OCI-LY7 (cell line): ENCODE measurements around the gene CIDEB. TPM values are rescaled to one million over a fixed set of nuclear protein-coding genes. Genes with fewer than 3 reads are reported as not detected.

ENCODE experiments used
- BruUV-seq: library from RNA; stranded (reverse); fragments of 400-500 nt; replicated peaks from 2 replicates; lab custom pipeline; 2021; lab: Mats Ljungman, UMichigan
- CTCF ChIA-PET: fragments of 300-600 bp; sonication (Branson Sonifier 250); formaldehyde crosslinking; loops from one replicate; lab custom pipeline; 2022; ENCODE audit warnings: antibody characterized with exemption; ENCODE audit not compliant: unreplicated experiment; lab: Charles Lee
- POLR2A ChIA-PET: fragments of 300-600 bp; sonication (Branson Sonifier 250); formaldehyde crosslinking; loops from one replicate; lab custom pipeline; 2022; ENCODE audit warnings: antibody characterized with exemption; lab: Charles Lee
- DNase-seq: peaks from one replicate; pipeline ENCODE4 v3.0.0-alpha.2; 2015; ENCODE audit warnings: low spot score
- H2AFZ ChIP-seq: fragments of 200-600 bp; sonication (generic), shearing (Covaris generic); 2 replicates; pipeline ENCODE4 v1.6.1; 2014; ENCODE audit warnings: mild to moderate bottlenecking, antibody characterized with exemption, low read length, moderate library complexity
- H3K27ac ChIP-seq: fragments of 200-600 bp; sonication (generic); 2 replicates; pipeline ENCODE4 v1.5.1; 2014; ENCODE audit warnings: mixed run types, low read depth, mild to moderate bottlenecking, moderate library complexity, low read length, inconsistent platforms; ENCODE audit not compliant: poor library complexity, severe bottlenecking
- H3K36me3 ChIP-seq: fragments of 200-600 bp; sonication (generic); 2 replicates; pipeline ENCODE4 v1.6.1; 2014; ENCODE audit warnings: mild to moderate bottlenecking, antibody characterized with exemption, low read length, moderate library complexity, mixed read lengths; ENCODE audit not compliant: insufficient read depth
- H3K4me1 ChIP-seq: fragments of 200-600 bp; sonication (generic); 2 replicates; pipeline ENCODE4 v1.5.1; 2014; ENCODE audit warnings: mild to moderate bottlenecking, low read length; ENCODE audit not compliant: insufficient read depth, poor library complexity, severe bottlenecking
- H3K4me2 ChIP-seq: fragments of 200-600 bp; sonication (generic); 2 replicates; pipeline ENCODE4 v1.6.1; 2014; ENCODE audit warnings: mild to moderate bottlenecking, low read length
- H3K4me3 ChIP-seq: fragments of 200-600 bp; sonication (generic); 2 replicates; pipeline ENCODE4 v1.5.1; 2014; ENCODE audit warnings: mild to moderate bottlenecking, low read depth, low read length; ENCODE audit not compliant: poor library complexity, severe bottlenecking
- H3K79me2 ChIP-seq: fragments of 200-600 bp; sonication (generic); 2 replicates; pipeline ENCODE4 v1.6.1; 2016; ENCODE audit warnings: low read depth, mild to moderate bottlenecking, low read length, moderate library complexity, mixed read lengths; ENCODE audit not compliant: insufficient read depth
- H3K9me2 ChIP-seq: fragments of 200-600 bp; sonication (generic); 2 replicates; pipeline ENCODE4 v1.6.1; 2016; ENCODE audit warnings: mild to moderate bottlenecking, low read length, mixed read lengths; ENCODE audit not compliant: insufficient read depth
- H3K9me3 ChIP-seq: fragments of 200-600 bp; sonication (generic); 2 replicates; pipeline ENCODE4 v1.6.1; 2014; ENCODE audit warnings: mild to moderate bottlenecking, mixed run types, low read length, mixed read lengths
- H4K20me1 ChIP-seq: fragments of 200-600 bp; sonication (generic); 2 replicates; pipeline ENCODE4 v1.6.1; 2014; ENCODE audit warnings: mild to moderate bottlenecking, antibody characterized with exemption, low read length, moderate library complexity, mixed read lengths; ENCODE audit not compliant: insufficient read depth
- CTCF ChIP-seq: fragments of 200-600 bp; sonication (generic); conservative IDR thresholded peaks from 2 replicates; pipeline ENCODE4 v1.5.1; 2014; ENCODE audit warnings: mild to moderate bottlenecking, antibody characterized with exemption, low read length, moderate library complexity, mixed read lengths
- EZH2phosphoT487 ChIP-seq: fragments of 200-600 bp; sonication (generic); IDR thresholded peaks from 2 replicates; pipeline ENCODE4 v1.6.1; 2018; ENCODE audit warnings: low read depth, borderline replicate concordance, mild to moderate bottlenecking, mixed run types, antibody characterized with exemption, low read length, moderate library complexity, mixed read lengths
- intact Hi-C: fragments of 100-400 bp; cut with micrococcal nuclease; formaldehyde crosslinking; loops from one replicate; pipeline ENCODE4 v1.10.0; 2022; ENCODE audit not compliant: unreplicated experiment
- total RNA-seq, 2 experiments: library from RNA; depleted of rRNA in 1 of 2; stranded (reverse); fragments of >200 nt in 1 of 2; shearing (Covaris generic) in 1 of 2; gene quantifications; 2 replicates each; pipeline ENCODE4 v1.2.3, GENCODE V29; 2014 to 2022

The CIDEB gene
- total RNA-seq, 2 experiments from 2014 or later: 1.6 TPM; not detected in 1

DNA sequence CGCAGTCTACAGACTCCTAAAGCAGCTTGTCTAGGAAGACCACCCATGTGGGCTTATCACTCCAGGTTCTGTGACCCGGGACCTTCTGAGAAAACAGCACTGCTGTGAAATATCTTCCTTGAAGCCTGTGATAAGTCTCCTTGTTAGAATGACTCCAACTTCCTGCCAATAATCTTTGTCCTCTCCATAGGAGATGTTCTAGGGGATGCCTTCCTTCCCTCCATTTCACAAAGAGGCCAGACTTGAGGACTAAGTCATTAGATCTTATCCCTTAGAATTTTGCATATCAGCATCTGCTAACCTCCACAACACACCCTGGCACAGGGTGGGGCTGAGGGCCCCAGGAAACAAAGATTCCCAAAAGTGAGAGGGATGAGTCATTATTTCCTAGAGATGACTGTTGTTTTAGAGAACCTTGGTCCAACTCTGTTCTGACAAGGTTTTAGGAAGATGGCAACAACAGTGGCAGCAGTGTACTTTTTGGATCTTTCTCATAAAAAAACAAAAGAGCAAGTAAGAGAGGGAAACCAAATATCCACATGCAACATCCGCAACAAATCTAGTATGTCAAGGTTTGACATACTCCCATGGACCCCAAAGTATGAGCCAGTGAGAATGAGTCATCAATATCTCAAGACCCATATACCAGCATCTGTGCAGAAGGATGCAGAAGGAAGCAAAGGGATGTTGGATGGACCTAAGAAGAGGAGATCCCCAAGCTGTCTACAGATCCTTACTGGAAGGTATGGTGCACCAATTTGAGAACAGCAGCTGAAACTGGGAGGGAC, 9.6 kb upstream of the CIDEB start:
- POLR2A ChIA-PET: no interaction called here
- Histone ChIP-seq H3K4me1 (peaks cover 18% of the 10 kb centered on the region), H3K9me3 (no peaks in the 10 kb centered on the region), H3K79me2 (no peaks in the 10 kb centered on the region), H3K27ac (no peak overlapping the region), H2AFZ (no peak overlapping the region), H3K36me3 (peaks cover 16% of the 10 kb centered on the region; the same call in 1 of the 2 replicates), H4K20me1 (no peaks in the 10 kb centered on the region), H3K4me3 (no peak overlapping the region), H3K4me2 (no peak overlapping the region), H3K9me2 (no peaks in the 10 kb centered on the region)
- intact Hi-C loops: no loop called here
- TF ChIP-seq CTCF (no peak), EZH2phosphoT487 (no peak)
- no peak for DNase-seq
- BruUV-seq: no TSS peak
- CTCF ChIA-PET: no interaction called here

DNA sequence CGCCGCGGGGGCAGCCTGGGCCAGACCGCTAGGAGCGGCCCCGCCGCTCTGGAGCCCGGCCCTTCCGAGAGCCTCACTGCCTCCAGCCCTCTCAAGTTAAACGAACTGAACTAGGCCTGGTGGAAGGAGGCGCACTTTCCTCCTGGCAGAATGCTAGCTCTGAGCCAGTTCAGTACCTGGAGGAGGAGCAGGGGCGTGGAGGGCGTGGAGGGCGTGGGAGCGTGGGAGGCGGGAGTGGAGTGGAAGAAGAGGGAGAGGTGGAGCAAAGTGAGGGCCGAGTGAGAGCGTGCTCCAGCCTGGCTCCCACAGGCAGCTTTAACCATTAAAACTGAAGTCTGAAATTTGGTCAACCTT, 8.8 kb upstream of the CIDEB start:
- ChIA-PET CTCF (no interaction called here), POLR2A (no interaction called here)
- Histone ChIP-seq H3K4me1 (peaks cover 23% of the 10 kb centered on the region), H3K9me3 (no peaks in the 10 kb centered on the region), H3K36me3 (peaks cover 24% of the 10 kb centered on the region; the same call in 1 of the 2 replicates), H3K9me2 (no peaks in the 10 kb centered on the region), H3K4me2 (no peak overlapping the region), H3K27ac (no peak overlapping the region), H4K20me1 (no peaks in the 10 kb centered on the region), H3K79me2 (no peaks in the 10 kb centered on the region), H3K4me3 (no peak overlapping the region), H2AFZ (no peak overlapping the region)
- intact Hi-C loops: no loop called here
- no TSS peak for BruUV-seq
- DNase-seq: no peak
- TF ChIP-seq CTCF (no peak), EZH2phosphoT487 (no peak)
